ENCODE measurements around the gene MED27. TPM values are rescaled to one million over a fixed set of nuclear protein-coding genes. Genes with fewer than 3 reads are reported as not detected.

Gene MED27
- total RNA-seq, 2 experiments from 2014 or later, result 18.5 to 19.7 TPM

- H3K9me3 Mint-ChIP-seq, result peaks cover 5% of the 10 kb centered on the region
- H3K4me3 Mint-ChIP-seq, result no peak overlapping the region
- H3K36me3 Mint-ChIP-seq, result no peaks in the 10 kb centered on the region
- peaks cover 8% of the 10 kb centered on the region for H3K4me1 Mint-ChIP-seq
- H3K27ac Mint-ChIP-seq, result no peak overlapping the region
- H3K27me3 Mint-ChIP-seq, result peaks cover 19% of the 10 kb centered on the region
- DNase-seq (no peak), ATAC-seq (ENCODE audit: low read depth) (no peak)
- POLR2A ChIA-PET, result no interaction called here
Measured at GRCh38 chr9:131837316-131837715, 242.4 kb downstream of the MED27 start.

- ATAC-seq (ENCODE audit: low read depth) (no peak), DNase-seq (no peak)
- H3K27me3 Mint-ChIP-seq, result peaks cover 17% of the 10 kb centered on the region
- no peak overlapping the region for H3K4me3 Mint-ChIP-seq
- POLR2A ChIA-PET, result no interaction called here
- peaks cover 8% of the 10 kb centered on the region for H3K4me1 Mint-ChIP-seq
- H3K36me3 Mint-ChIP-seq, result no peaks in the 10 kb centered on the region
- no peak overlapping the region for H3K27ac Mint-ChIP-seq
- peaks cover 5% of the 10 kb centered on the region for H3K9me3 Mint-ChIP-seq
Measured at GRCh38 chr9:131836607-131837315, 242.9 kb downstream of the MED27 start.

GRCh38 chr9:131836021-131836420 is 243.6 kb downstream of the MED27 start:
- H3K36me3 Mint-ChIP-seq, result no peaks in the 10 kb centered on the region
- DNase-seq (no peak), ATAC-seq (ENCODE audit: low read depth) (no peak)
- POLR2A ChIA-PET, result no interaction called here
- no peak overlapping the region for H3K4me3 Mint-ChIP-seq
- H3K27me3 Mint-ChIP-seq, result peaks cover 17% of the 10 kb centered on the region
- no peak overlapping the region for H3K27ac Mint-ChIP-seq
- H3K9me3 Mint-ChIP-seq, result peaks cover 5% of the 10 kb centered on the region
- peaks cover 8% of the 10 kb centered on the region for H3K4me1 Mint-ChIP-seq

DNA sequence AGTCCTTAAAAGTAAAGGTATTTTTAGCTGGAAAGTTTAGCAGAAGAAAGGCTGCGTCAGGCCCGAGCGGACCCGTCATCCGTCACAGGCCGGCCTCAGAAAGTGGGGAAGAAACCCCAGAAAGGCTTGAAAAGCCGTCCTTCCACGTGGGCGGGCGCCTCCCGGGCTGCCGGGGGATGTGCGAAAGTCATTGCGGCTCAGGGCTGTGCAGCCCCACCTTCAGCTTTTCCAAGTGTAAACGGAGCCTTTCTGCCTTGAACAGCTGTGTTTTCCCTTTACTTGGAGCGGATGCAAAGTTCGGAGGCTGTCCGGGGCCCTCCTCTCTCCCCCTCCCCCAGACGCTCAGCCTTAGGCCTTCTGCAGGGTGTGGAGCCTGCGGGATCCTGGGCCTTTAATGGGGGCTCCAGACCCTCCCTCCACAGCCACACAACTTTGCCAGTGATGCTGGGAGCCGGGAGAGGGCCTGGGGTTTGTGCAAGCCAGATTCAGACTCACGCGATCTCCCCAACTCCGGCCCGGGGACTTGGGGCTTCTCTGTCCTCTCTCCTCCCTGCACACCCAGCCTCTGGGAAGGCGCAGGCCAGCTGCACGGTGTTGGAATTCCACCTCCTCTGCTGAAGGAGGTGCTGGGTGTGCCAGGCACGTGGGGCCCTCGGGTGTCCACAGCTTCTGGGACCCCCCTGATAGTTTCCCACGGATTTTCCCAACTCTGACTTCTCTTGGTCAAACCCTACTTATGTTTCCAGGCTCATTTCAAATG is 244.3 kb downstream of the MED27 start:
- H3K9me3 Mint-ChIP-seq, result peaks cover 5% of the 10 kb centered on the region
- ATAC-seq (ENCODE audit: low read depth), result no peak

GRCh38 chr9:131834721-131835120 is 244.9 kb downstream of the MED27 start:
- H3K4me3 Mint-ChIP-seq, result no peak overlapping the region
- peaks cover 17% of the 10 kb centered on the region for H3K27me3 Mint-ChIP-seq
- no peaks in the 10 kb centered on the region for H3K36me3 Mint-ChIP-seq
- DNase-seq (no peak), ATAC-seq (ENCODE audit: low read depth) (no peak)
- no peaks in the 10 kb centered on the region for H3K4me1 Mint-ChIP-seq
- H3K9me3 Mint-ChIP-seq, result peaks cover 5% of the 10 kb centered on the region
- H3K27ac Mint-ChIP-seq, result no peak overlapping the region
- POLR2A ChIA-PET, result no interaction called here

More for the DNA sequence above, 244.3 kb downstream of the MED27 start:
- Mint-ChIP-seq H3K27ac (no peak overlapping the region), H3K36me3 (no peaks in the 10 kb centered on the region), H3K27me3 (peaks cover 17% of the 10 kb centered on the region), H3K4me3 (no peak overlapping the region), H3K4me1 (peaks cover 5% of the 10 kb centered on the region)
- POLR2A ChIA-PET, result no interaction called here
- DNase-seq, result no peak

GRCh38 chr9:131833906-131834305 is 245.8 kb downstream of the MED27 start:
- POLR2A ChIA-PET, result interaction anchor here (0.5 kb wide), 1 partner anchor 1861 kb away, joined by 3 read pairs; no protein-coding TSS in a partner anchor
- Mint-ChIP-seq H3K36me3 (no peaks in the 10 kb centered on the region), H3K27me3 (peaks cover 17% of the 10 kb centered on the region), H3K9me3 (peaks cover 5% of the 10 kb centered on the region), H3K4me3 (no peak overlapping the region), H3K27ac (no peak overlapping the region), H3K4me1 (no peaks in the 10 kb centered on the region)
- DNase-seq, result no peak
- ATAC-seq (ENCODE audit: low read depth), result no peak

DNA sequence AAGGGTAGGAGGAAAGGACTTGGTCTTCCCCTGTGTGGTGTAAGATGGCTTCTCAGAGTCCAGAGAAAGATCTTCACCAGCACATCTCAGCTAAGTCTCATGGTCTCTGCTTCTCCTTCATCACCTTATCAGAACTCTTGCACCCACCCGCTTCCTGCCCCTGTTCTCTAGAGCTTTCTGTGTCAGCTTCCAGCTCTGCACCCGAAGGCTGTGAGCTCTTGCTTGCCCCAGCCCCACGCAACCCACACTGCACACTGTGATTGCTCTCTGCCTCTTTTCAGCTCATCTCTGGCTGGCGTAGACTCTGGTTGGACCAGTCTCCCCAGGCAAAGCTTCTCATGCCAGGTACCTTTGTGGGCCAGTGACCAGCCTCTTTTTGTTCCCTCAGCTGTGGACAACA is 246.6 kb downstream of the MED27 start:
- Mint-ChIP-seq H3K27me3 (peaks cover 17% of the 10 kb centered on the region), H3K4me1 (no peaks in the 10 kb centered on the region), H3K36me3 (no peaks in the 10 kb centered on the region), H3K27ac (no peak overlapping the region), H3K9me3 (peaks cover 5% of the 10 kb centered on the region), H3K4me3 (no peak overlapping the region)
- no peak for ATAC-seq (ENCODE audit: low read depth)
- DNase-seq, result no peak
- POLR2A ChIA-PET, result no interaction called here

DNA sequence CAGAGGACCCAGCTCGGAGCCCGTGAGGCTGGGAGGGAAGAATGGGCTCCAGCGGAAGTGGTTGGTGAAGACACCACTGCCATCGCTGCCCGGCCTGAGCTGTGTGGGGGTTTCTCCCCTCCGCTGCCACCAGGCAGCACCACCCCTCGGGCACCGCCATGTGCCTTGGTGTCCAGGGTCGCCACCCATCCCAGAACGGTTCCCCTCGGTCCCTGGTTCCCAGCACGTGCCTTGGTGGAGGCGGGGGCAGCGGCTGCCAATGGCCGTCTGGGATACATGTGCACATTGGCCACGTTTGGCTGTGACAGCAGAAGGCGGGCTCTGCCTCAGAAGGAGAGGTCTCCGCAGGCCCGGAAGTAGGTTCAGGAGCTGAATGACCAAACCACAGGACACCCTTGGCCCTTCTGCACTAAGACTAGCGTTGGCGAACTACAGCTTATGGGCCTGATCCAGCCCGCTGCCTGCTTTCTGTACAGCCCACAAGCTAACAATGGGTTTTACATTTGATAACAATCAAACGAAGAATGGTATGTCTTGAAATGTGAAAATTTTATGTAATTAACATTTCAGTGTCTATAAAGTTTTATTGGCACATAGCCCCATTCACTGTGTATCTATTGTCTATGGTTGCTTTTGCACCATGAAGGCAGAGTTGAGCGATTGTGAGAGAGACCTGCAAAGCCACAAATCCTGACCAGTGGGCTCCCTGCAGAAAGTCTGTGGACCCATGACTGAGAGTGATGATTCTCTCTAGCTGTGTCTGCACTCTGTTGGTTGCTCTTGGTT is 248.1 kb downstream of the MED27 start:
- H3K4me3 Mint-ChIP-seq, result no peak overlapping the region
- no peak for ATAC-seq (ENCODE audit: low read depth)
- H3K4me1 Mint-ChIP-seq, result no peaks in the 10 kb centered on the region

GRCh38 chr9:131827821-131828369 is 251.8 kb downstream of the MED27 start:
- H3K27ac Mint-ChIP-seq, result no peak overlapping the region
- H3K4me3 Mint-ChIP-seq, result no peak overlapping the region
- DNase-seq (no peak), ATAC-seq (ENCODE audit: low read depth) (no peak)
- POLR2A ChIA-PET, result no interaction called here
- H3K4me1 Mint-ChIP-seq, result no peaks in the 10 kb centered on the region
- peaks cover 11% of the 10 kb centered on the region for H3K27me3 Mint-ChIP-seq
- no peaks in the 10 kb centered on the region for H3K9me3 Mint-ChIP-seq
- H3K36me3 Mint-ChIP-seq, result no peaks in the 10 kb centered on the region

More for the DNA sequence above, 248.1 kb downstream of the MED27 start:
- POLR2A ChIA-PET, result no interaction called here
- Mint-ChIP-seq H3K27ac (no peak overlapping the region), H3K9me3 (peaks cover 5% of the 10 kb centered on the region), H3K36me3 (no peaks in the 10 kb centered on the region), H3K27me3 (peaks cover 15% of the 10 kb centered on the region)
- DNase-seq, result no peak

GRCh38 chr9:131826966-131827525 is 252.6 kb downstream of the MED27 start:
- Mint-ChIP-seq H3K36me3 (no peaks in the 10 kb centered on the region), H3K27me3 (peaks cover 13% of the 10 kb centered on the region), H3K9me3 (no peaks in the 10 kb centered on the region), H3K4me3 (no peak overlapping the region), H3K4me1 (no peaks in the 10 kb centered on the region), H3K27ac (no peak overlapping the region)
- ATAC-seq (ENCODE audit: low read depth), result no peak
- POLR2A ChIA-PET, result no interaction called here
- DNase-seq, result no peak

GRCh38 chr9:131826053-131826452 is 253.6 kb downstream of the MED27 start:
- no peak for DNase-seq
- H3K36me3 Mint-ChIP-seq, result no peaks in the 10 kb centered on the region
- H3K27me3 Mint-ChIP-seq, result peaks cover 20% of the 10 kb centered on the region
- H3K27ac Mint-ChIP-seq, result no peak overlapping the region
- no peak overlapping the region for H3K4me3 Mint-ChIP-seq
- POLR2A ChIA-PET, result no interaction called here
- no peak for ATAC-seq (ENCODE audit: low read depth)
- H3K9me3 Mint-ChIP-seq, result no peaks in the 10 kb centered on the region
- H3K4me1 Mint-ChIP-seq, result no peaks in the 10 kb centered on the region

GRCh38 chr9:131824953-131825495 is 254.6 kb downstream of the MED27 start:
- POLR2A ChIA-PET, result no interaction called here
- Mint-ChIP-seq H3K36me3 (no peaks in the 10 kb centered on the region), H3K4me3 (no peak overlapping the region), H3K9me3 (no peaks in the 10 kb centered on the region), H3K27ac (no peak overlapping the region), H3K4me1 (no peaks in the 10 kb centered on the region), H3K27me3 (peaks cover 30% of the 10 kb centered on the region)
- no peak for ATAC-seq (ENCODE audit: low read depth)
- DNase-seq, result no peak

- Mint-ChIP-seq H3K27ac (no peak overlapping the region), H3K4me1 (no peaks in the 10 kb centered on the region), H3K27me3 (peaks cover 37% of the 10 kb centered on the region), H3K36me3 (no peaks in the 10 kb centered on the region), H3K9me3 (no peaks in the 10 kb centered on the region), H3K4me3 (no peak overlapping the region)
- POLR2A ChIA-PET, result no interaction called here
- ATAC-seq (ENCODE audit: low read depth) (no peak), DNase-seq (no peak)
Measured at GRCh38 chr9:131824155-131824594, 255.5 kb downstream of the MED27 start.

Data from activated naive CD8-positive, alpha-beta T cell treated with anti-CD3 and anti-CD28 coated beads, Interleukin-2, amount 10 ng/mL, durations not matched to agents 7 days and 5 days (primary cell).